Neuron (in vitro differentiated cells): ENCODE data around the gene MUC5AC.

Source experiments
- H2AFZ ChIP-seq: one replicate; pipeline ENCODE4 v1.6.1; 2013; ENCODE audit warnings: low read depth, mild to moderate bottlenecking, inconsistent platforms, low read length, moderate library complexity
- H3K27me3 ChIP-seq: one replicate; pipeline ENCODE4 v1.6.1; 2013; ENCODE audit warnings: low read length; ENCODE audit not compliant: insufficient read depth
- H3K36me3 ChIP-seq: one replicate; pipeline ENCODE4 v1.6.1; 2013; ENCODE audit warnings: low read length; ENCODE audit not compliant: insufficient read depth
- H3K4me1 ChIP-seq: one replicate; pipeline ENCODE4 v1.6.1; 2013; ENCODE audit warnings: low read length; ENCODE audit not compliant: insufficient read depth
- H3K4me3 ChIP-seq: 2 replicates; pipeline ENCODE4 v1.5.1; 2013; ENCODE audit warnings: mild to moderate bottlenecking, low read length, moderate library complexity
- H3K9me3 ChIP-seq: one replicate; pipeline ENCODE4 v1.6.1; 2013; ENCODE audit warnings: low read length

The MUC5AC gene

GRCh38 chr11:1222491-1223345 is 65.0 kb downstream of the MUC5AC start, which contains the start of gene MUC5B:
Gene MUC5B, plus strand, starts transcription at chr11:1223066. Its CDS starts 58 bp downstream, at chr11:1223124.
- Histone ChIP-seq H3K4me1 (no peaks in the 10 kb centered on the region), H2AFZ (no peak within 1 kb of the TSS), H3K9me3 (no peaks in the 10 kb centered on the region), H3K36me3 (no peaks in the 10 kb centered on the region), H3K4me3 (no peak within 1 kb of the TSS), H3K27me3 (peaks cover 18% of the 10 kb centered on the region)

GRCh38 chr11:1223346-1224110 is 65.8 kb downstream of the MUC5AC start:
- H3K4me3 ChIP-seq: no peak overlapping the region
- no peaks in the 10 kb centered on the region for H3K36me3 ChIP-seq
- no peak overlapping the region for H2AFZ ChIP-seq
- peaks cover 18% of the 10 kb centered on the region for H3K27me3 ChIP-seq
- H3K4me1 ChIP-seq: no peaks in the 10 kb centered on the region
- H3K9me3 ChIP-seq: no peaks in the 10 kb centered on the region

GRCh38 chr11:1224111-1224490 is 66.3 kb downstream of the MUC5AC start:
- Histone ChIP-seq H3K4me1 (no peaks in the 10 kb centered on the region), H3K4me3 (no peak overlapping the region), H3K36me3 (no peaks in the 10 kb centered on the region), H3K9me3 (no peaks in the 10 kb centered on the region), H2AFZ (no peak overlapping the region), H3K27me3 (peaks cover 18% of the 10 kb centered on the region)

GRCh38 chr11:1224491-1225385 is 67.0 kb downstream of the MUC5AC start:
- Histone ChIP-seq H2AFZ (no peak overlapping the region), H3K9me3 (no peaks in the 10 kb centered on the region), H3K4me3 (no peak overlapping the region), H3K4me1 (no peaks in the 10 kb centered on the region), H3K27me3 (peaks cover 13% of the 10 kb centered on the region), H3K36me3 (no peaks in the 10 kb centered on the region)

GRCh38 chr11:1225386-1226225 is 67.9 kb downstream of the MUC5AC start:
- H2AFZ ChIP-seq: no peak overlapping the region
- no peaks in the 10 kb centered on the region for H3K9me3 ChIP-seq
- H3K4me3 ChIP-seq: no peak overlapping the region
- peaks cover 17% of the 10 kb centered on the region for H3K27me3 ChIP-seq
- H3K4me1 ChIP-seq: no peaks in the 10 kb centered on the region
- no peaks in the 10 kb centered on the region for H3K36me3 ChIP-seq

GRCh38 chr11:1226226-1226985 is 68.7 kb downstream of the MUC5AC start:
- Histone ChIP-seq H2AFZ (no peak overlapping the region), H3K36me3 (no peaks in the 10 kb centered on the region), H3K9me3 (no peaks in the 10 kb centered on the region), H3K27me3 (peaks cover 12% of the 10 kb centered on the region), H3K4me1 (no peaks in the 10 kb centered on the region), H3K4me3 (no peak overlapping the region)

- H3K27me3 ChIP-seq: peaks cover 12% of the 10 kb centered on the region
- H3K9me3 ChIP-seq: no peaks in the 10 kb centered on the region
These were observed 69.3 kb downstream of the MUC5AC start for GRCh38 chr11:1226986-1227550.

GRCh38 chr11:1227551-1228100 is 69.9 kb downstream of the MUC5AC start:
- H3K36me3 ChIP-seq: no peaks in the 10 kb centered on the region
- no peak overlapping the region for H2AFZ ChIP-seq
- no peaks in the 10 kb centered on the region for H3K9me3 ChIP-seq
- no peak overlapping the region for H3K4me3 ChIP-seq
- peaks cover 10% of the 10 kb centered on the region for H3K27me3 ChIP-seq
- no peaks in the 10 kb centered on the region for H3K4me1 ChIP-seq

More at GRCh38 chr11:1226986-1227550, 69.3 kb downstream of the MUC5AC start:
- H3K36me3 ChIP-seq: no peaks in the 10 kb centered on the region
- H2AFZ ChIP-seq: no peak overlapping the region
- no peak overlapping the region for H3K4me3 ChIP-seq
- H3K4me1 ChIP-seq: no peaks in the 10 kb centered on the region

GRCh38 chr11:1228101-1228821 is 70.5 kb downstream of the MUC5AC start:
- Histone ChIP-seq H3K9me3 (no peaks in the 10 kb centered on the region), H3K36me3 (no peaks in the 10 kb centered on the region), H2AFZ (no peak overlapping the region), H3K27me3 (peaks cover 12% of the 10 kb centered on the region), H3K4me1 (no peaks in the 10 kb centered on the region), H3K4me3 (no peak overlapping the region)

- no peak overlapping the region for H2AFZ ChIP-seq
- no peaks in the 10 kb centered on the region for H3K4me1 ChIP-seq
- H3K9me3 ChIP-seq: no peaks in the 10 kb centered on the region
- H3K36me3 ChIP-seq: no peaks in the 10 kb centered on the region
- H3K4me3 ChIP-seq: no peak overlapping the region
- peaks cover 12% of the 10 kb centered on the region for H3K27me3 ChIP-seq
These were observed 71.2 kb downstream of the MUC5AC start for GRCh38 chr11:1228921-1229451.
